Fibroblast of peridontal ligament (primary cell): ENCODE measurements around the gene PBLD.

Experiments
- DNase-seq: peaks from one replicate; pipeline ENCODE4 v3.0.0-alpha.2; 2010; ENCODE audit errors: extremely low read depth

The PBLD gene

DNA sequence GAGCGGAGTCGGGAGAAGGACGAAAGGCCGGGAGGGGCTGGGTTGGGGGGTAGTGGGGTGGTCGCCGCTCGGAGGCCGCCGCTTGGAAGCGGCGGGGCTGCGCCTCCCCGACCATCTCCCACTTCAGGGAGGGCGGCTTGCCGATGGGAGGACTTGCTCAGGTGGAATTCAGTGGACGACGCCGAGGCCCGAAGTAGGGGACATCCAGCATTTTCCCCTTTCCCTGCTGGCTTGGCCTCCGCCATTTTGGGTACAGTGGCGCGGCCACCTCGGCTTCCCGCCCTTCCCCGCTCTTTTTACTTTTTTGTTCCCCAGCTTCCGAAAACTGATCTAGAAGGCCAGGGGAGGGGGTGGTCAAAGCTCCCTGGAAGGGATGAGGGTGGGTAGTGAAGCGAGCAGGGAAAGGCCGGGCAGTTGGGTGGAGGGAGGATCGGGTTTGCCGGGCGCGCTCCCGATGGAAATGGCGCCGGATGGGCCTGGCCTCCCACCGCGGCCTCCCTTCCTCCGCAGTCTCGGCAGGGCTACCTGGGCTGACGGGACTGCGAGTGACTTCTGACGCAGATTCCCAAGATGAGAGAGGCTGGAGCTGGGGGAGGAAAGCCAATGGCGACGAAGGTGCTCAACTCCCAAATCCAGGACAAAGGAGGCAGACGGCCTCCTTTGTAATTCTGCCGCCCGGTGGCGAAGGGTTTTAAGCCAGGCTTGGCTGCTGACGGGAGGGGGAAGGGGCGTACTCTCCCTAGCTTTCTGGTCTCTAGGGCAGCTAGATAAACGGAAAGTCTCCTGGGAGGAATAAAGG, at the start of gene PBLD:
Gene PBLD, minus strand, starts transcription at position 670 of the 799 bp plus-strand sequence. CDS start 26,084 bp downstream, outside the sequence.
- peak; percentile 84 for DNase-seq

GRCh38 chr10:68371604-68372003, 38.9 kb upstream of the PBLD start:
- no peak for DNase-seq

DNA sequence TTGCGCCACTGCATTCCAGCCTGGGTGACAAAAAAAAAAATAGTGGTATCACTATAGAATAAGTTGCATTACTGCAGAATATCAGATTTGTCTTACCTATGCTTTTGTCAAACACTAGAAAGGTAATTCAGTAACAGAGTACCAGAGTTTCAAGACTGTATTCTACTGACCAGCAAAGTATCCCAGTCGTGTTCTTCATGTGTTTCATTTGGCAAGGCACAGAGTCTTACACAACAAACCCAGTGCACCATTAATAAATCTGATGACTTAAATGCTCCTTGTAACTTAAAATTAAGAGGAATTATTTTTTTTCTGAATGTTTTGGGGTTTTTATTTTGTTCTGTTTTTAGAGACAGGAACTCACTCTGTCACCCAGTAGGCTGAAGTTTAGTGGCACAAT, 34.4 kb upstream of the PBLD start:
- no peak for DNase-seq

- DNase-seq, result no peak
Observed at GRCh38 chr10:68366600-68366999, 33.9 kb upstream of the PBLD start.

DNA sequence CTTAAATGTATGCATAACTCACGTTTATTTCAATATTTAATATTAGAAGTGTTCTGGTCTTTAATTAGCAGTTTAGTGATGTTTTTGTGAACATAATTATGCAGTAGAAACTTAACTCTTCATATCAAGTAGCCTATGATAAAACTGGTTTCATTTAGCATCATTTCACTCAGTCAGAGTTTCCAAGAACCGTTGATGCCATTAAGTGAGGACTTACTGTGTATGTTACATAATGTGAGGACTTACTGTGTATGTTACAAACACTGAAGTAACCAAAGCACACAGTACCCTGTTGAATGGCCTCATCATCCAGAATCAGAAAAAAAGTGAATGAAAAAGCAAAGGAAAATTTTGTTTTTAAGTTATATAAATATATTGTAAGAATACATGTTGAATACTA, 32.9 kb upstream of the PBLD start:
- DNase-seq, result no peak

GRCh38 chr10:68364101-68364886, 31.6 kb upstream of the PBLD start:
- no peak for DNase-seq

DNA sequence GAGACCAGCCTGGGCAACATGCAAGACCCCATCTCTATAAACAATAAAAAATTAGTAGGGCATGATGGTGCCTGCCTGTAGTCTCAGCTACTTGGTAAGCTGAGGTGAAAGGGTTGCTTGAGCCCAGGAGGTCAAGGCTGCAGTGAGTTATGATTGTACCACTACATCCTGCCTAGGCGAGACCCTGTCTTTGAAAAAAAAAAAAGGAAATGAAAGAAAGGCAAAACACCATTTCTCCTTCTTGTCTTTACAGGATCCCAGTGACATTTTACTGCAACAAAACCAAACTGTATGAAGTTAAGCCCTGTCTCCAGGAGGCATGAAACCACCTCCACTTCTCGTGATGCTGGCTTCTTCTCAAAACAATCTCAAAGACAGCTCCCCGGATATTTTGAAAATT, 29.9 kb upstream of the PBLD start:
- DNase-seq, result no peak

DNA sequence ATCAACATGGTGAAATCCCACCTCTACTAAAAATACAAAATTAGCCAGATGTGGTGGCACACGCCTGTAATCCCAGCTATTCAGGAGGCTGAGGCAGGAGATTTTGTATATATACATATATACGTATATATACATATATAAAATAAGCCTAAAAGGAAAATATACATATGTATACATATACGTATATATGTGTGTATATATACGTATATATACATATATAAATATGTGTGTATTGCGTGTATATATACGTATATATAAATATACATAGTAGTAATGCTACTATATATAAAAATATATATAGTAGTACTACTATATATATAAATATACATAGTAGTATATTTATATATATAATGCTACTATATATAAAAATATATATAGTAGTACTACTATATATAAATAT, 26.5 kb upstream of the PBLD start:
- DNase-seq, result no peak

GRCh38 chr10:68353537-68353936, 20.8 kb upstream of the PBLD start:
- DNase-seq, result no peak

DNA sequence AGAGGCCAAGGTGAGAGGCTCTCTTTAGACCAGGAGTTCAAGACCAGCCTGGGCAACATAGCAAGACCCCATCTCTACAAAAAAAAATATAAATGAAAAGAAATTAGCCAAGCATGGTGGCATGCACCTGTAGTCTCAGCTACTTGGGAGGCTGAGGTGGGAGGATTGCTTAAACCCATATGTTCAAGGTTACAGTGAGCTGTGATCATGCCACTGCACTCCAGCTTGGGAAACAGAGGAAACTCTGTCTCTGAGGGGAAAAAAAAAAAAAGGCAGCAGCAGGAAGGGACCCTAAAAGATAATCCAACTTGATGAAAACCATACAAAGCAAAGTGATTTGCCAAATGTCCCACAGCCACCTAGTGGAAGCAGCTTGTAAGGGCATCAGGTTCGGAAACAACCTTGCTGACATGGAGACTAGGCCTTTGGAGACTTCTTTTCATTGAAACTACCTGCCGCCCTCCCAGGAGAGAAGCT, 15.6 kb upstream of the PBLD start:
- peak; percentile 70 for DNase-seq

GRCh38 chr10:68346774-68347173, 14.0 kb upstream of the PBLD start:
- DNase-seq, result no peak

DNA sequence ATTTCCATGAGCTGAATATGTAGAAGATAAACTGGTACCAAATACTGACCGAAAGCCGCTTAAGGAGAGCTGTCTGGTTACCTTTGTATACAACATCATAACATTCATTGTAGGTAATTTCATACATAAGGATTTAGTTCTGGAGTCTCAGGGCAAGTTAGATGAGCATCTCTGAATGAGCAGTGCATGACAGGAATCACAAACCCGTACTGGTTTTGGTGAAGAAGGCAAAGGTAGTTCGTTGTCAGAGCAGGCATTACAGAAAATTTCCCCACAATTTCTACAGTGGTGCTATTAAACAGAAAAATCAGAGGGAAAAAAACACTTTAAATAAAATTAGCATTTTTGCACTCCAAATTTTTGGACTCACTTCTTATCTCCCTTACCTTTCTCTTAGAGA, 12.9 kb upstream of the PBLD start:
- no peak for DNase-seq

GRCh38 chr10:68342909-68343516, 10.3 kb upstream of the PBLD start:
- no peak for DNase-seq

- no peak for DNase-seq
Observed at GRCh38 chr10:68340358-68341080, 7.8 kb upstream of the PBLD start.

- DNase-seq, result no peak
Observed at GRCh38 chr10:68336754-68337351, 4.1 kb upstream of the PBLD start.

GRCh38 chr10:68334672-68335467, 2.1 kb upstream of the PBLD start:
- DNase-seq, result no peak

- DNase-seq, result no peak
Observed at GRCh38 chr10:68333440-68334431, 1.0 kb upstream of the PBLD start.

- DNase-seq, result peak; percentile 77
Observed at GRCh38 chr10:68333058-68333395, 299 bp upstream of the PBLD start.

DNA sequence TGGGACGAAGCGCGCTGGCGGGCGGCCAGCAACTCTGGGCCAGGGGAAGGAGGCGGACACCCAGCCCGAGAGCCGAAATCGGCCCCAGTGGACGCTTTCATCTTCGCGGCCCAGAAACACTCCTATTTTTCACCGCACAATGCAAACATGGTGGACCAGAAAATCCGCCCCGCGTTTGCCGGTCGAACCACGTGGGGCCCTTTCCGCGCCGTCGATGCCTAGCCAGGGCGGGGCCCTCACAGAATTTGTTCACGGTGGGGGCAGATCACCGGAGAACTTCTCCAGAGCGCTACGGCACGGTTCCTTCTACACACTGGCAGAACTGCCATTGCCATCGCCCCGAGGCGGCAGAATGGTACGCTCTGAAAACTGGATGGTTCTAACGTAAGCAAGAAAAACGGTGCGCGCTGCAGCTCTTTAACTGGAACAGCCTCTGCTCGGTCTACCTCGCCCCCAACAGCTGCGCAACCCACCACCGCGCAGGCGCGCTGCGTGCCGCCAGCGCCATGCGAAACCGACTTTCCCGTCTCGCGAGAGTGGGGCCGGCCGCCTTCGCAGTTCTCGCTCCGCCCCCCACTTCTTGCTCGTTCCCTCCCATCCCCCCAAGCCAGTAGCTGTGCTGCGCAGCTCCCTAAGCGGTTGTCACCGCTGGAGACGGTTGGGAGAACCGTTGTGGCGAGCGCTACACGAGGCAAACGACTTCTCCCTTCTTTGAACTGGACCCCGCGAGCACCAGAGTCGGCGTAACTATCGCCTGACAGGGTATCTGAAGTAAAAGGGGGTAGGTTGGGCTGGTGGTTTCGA, 1.1 kb downstream of the PBLD start, which contains the start of gene HNRNPH3:
Gene HNRNPH3, plus strand, starts transcription at position 610 of the 804 bp plus-strand sequence. CDS start 5,158 bp downstream, outside the sequence.
- DNase-seq, result peak; percentile 97
